Tibial nerve (tissue), 4 donors: ENCODE measurements around the gene ASB3.

Source experiments
- CTCF ChIP-seq, 5 experiments: fragments of 200-600 bp in 3 of 5; fragments of 450-650 bp in 2 of 5; sonication (generic) in 3 of 5; IDR thresholded peaks; one replicate each; pipeline ENCODE4 v1.5.1; 2016 to 2019; ENCODE audit warnings: antibody characterized with exemption in 5 of 5, mild to moderate bottlenecking in 3 of 5, moderate library complexity in 2 of 5
- EP300 ChIP-seq, 2 donors: sonication (generic); formaldehyde crosslinking; IDR thresholded peaks; one replicate each; pipeline ENCODE4 v1.6.1; 2017; ENCODE audit warnings: antibody characterized with exemption in 2 of 2, mild to moderate bottlenecking in 1 of 2

- TF ChIP-seq CTCF (IDR thresholded peaks at IDR 0.05) (no peak), EP300 (IDR thresholded peaks at IDR 0.05) (no peak)
Observed at GRCh38 chr2:53725662-53726061, 61.1 kb downstream of the ASB3 start.
